NCI-H748 (cell line): ENCODE measurements around the gene OSBPL2.

Experiments
- DNase-seq: peaks from one replicate; lab custom pipeline; 2025; ENCODE audit not compliant: unreplicated experiment; lab: John Stamatoyannopoulos, UW

OSBPL2 gene

DNA sequence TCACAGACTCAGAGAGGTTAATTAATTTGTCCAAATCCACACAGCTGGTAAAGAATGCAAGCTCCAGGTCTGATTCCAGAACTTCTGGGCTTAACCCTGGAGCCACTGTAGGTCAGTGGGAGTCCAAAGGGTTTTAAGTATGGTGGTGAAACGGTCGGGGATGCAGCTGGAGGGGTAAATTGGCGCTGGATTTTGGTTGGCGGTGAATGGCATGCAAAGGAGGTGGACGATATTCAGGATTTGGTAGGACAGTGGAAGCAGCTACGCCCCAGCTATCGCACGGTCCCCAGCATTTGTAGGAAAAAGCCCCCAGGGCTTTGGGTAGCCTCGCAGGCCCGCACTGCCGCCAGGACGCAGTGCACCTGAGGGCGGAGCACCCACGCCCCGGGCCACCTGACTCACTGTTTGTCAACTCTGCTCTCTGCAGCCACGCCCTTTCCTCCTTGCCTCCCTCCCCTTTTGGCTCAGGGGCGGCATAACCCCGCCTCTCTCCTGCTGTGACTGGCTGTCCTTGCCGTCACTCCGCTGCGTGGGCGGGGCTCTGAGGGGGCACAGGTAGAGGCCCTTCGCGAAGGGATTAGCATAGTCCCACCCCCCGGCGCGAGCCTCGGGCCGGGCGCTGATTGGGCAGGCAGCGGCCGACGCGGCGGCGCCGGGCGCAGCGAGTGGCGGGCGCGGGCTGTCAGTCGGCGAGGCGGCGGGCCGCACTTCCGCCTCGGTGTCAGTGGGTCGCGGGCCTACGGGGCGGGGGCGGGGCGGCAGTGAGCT is at the start of gene OSBPL2:
Gene OSBPL2, plus strand, starts transcription at position 721 of the 768 bp plus-strand sequence. CDS start 17,664 bp downstream, outside the sequence.
- peak; percentile 96 for DNase-seq

DNA sequence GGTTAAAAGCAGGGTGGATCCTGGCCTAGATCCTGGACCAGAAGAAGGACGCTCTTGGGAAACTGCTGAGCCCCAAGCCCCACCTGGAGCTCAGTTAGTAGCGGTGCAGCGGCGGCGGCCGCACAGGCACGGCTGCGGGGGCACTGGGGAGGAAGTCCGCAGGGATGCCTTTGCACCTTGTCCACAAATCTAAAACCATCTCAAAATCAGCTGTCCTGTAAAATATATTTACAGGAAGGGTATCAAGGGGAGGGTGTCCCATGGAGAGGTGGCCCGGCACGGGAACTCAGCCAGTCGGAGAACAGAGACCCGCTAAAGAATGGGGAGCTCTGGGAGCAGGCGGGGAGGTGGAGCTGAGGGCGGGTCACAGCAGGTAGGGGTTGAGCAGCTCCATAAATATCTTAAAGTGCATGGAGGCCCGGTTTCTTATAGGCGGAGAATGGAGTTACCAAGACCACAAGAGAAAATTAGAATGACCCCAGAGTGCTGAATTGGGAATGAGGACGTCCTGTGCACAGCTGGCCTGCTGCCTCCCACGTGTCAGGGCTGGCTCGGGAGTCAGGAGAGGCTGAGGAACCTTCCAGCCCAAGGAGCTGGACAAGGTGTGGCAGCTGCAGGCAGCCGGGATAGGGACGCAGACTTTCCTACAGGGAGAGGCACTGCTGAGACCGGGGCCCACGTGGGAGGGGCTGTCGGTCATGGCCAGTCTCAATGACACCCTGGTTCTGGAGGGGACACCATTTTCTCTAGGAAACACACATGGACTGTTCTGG is 47.5 kb upstream of the OSBPL2 start:
- DNase-seq, result no peak

DNA sequence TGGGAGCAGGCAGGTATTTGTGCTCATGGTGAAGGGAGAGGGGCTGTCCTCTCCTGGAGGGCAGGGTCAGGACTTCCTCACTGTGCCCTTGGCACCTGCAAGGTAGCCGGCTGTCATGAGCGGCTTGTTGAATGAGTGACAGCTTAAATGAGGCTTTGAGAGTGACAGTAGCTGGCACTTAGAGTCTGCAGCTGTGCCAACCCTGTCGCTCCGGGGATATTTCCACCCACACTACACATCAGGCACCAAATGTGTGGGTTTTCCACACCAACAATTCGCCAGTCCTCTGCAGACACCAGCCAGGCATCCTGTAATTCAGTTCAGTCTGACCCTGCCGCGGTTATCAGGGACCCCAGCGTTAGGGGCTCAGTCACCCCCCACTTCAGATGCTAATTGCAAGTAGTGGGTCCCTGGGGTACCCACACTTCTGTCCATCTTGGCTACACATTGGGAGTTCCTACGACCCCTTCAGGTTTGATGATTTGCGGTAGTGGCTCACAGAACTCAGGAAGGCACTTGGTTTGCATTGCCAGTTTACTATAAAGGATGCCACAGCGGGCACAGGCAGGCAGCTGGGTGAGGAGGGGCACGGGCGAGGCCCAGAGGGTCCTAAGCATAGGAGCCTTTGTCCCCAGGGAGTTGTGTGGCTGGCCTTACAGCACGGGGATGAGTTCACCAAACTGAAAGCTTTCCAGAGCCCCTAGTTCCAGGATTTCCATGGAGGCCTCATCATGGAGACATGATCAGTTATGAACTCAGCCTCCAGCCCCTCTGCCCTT is 46.4 kb upstream of the OSBPL2 start:
- DNase-seq, result no peak

DNA sequence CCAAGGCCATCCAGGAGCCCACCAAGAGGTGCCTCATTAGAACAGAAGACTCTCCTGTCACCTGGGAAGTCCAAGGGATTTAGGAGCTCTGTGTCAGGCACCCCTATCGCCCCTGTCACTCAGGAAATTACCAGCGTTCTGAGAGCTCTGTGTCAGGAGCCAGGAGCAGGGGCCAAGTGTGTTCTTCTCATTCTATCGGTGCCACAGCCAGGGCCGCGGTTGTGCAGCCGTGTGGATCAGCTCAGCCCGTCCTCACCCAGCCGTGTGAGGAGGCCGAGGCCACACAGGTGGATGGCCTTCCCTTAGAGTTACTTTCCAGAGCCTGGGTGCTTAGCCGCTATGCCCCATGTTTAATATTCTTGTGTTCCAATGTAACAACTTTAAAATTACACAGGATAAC is 45.7 kb upstream of the OSBPL2 start:
- no peak for DNase-seq

DNA sequence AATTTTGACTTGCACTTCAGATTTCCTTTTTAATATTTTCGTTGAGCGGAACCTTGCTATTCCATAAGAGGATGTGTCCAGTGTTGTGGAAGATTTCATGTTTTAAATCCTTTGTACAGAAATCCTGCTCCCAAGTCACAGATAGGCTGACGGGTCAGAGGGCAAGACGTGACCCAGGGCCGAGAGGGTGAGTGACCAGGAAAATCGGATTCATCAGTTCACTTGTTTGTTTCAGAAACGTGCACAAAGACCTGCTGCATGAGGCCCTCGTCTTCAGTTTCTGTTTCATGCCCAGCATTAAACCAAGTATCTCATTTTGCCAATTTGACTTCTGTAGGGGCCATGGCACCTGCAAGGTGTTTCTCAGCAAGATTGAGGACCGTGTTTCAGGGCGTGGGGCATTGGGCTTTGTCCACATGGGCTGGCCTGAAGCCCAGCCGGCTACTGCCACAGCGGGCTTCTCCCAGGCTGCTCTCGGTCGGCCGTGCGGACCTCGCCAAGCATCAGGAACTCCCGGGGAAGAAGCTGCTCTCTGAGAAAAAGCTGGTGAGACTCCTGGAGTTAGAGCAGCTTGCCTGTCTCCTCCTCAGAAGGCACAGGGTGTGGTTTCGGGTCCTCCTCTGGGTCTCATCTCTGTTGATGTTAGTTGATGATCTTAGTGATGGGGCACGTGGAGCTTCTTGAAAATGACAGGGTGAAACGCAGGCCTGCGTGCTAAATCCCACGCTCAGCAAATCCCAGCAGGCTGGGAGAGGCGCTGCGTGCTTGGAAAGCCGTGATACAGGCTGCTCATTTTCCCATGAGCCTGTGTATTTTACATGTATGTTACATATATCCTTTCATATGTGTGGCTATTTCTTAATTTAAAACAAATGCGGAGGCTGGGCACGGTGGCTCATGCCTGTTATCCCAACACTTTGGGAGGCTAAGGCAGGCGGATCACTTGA is 45.0 kb upstream of the OSBPL2 start:
- DNase-seq, result no peak

DNA sequence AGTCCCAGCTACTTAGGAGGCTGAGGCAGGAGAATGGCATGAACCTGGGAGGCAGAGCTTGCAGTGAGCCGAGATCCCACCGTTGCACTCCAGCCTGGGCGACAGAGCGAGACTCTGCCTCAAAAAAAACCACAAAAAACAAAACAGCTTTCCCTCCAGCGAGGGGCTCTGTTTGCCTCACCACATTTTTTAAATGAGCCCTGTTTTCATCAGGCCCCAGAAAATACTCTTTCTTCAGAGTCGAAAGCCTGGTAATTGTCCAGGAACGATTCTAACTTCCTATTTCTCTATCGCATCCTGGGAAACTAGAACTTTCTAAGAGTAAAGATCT is 43.3 kb upstream of the OSBPL2 start:
- no peak for DNase-seq

DNA sequence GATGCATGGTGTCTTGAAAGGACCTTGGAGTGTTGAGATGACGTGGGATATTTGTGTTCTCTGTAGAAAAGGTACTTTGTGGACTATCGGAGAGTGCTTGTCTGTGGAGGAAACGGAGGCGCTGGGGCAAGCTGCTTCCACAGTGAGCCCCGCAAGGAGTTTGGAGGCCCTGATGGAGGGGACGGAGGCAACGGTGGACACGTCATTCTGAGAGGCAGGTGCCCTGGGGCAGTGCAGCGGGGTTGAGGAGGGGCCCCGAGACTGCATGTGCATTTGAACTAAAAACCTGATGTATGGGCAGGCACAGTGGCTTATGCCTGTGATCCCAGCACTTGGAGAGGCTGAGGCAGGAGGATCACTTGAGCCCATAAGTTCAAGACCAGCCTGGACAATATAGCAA is 42.6 kb upstream of the OSBPL2 start:
- no peak for DNase-seq

DNA sequence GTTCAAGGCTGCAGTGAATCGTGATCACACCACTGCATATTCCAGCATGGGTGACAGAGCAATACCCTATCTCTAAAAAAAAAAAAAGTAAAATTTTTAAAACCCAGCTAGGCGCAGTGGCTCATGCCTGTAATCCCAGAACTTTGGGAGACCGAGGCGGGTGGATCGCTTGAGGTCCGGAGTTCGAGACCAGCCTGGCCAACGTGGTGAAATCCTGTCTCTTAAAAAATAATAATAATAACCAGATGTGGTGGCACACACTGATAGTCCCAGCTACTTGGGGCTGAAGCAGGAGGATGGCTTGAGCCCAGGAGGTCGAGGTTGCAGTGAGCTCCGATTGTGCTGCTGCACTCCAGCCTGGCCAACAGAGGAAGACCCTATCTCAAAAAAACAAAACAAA is 42.0 kb upstream of the OSBPL2 start:
- no peak for DNase-seq

DNA sequence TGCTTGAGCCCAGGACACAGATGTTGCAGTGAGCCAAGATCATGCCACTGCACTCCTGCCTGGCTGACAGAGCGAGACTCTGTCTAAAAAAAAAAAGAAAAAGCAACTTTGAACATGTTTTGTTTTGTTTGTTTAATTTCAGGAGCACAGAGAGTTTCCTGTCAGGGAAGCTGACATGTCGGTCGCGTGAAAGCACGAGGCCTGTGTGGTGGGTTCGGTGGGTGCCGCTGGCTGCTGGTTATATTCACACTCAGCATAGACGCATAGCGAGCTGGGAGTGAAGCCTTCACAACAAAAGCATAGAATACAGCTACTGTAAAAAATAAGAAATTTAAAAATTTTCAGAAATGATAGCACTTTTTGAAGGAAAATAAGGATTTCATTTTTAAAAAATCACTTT is 41.0 kb upstream of the OSBPL2 start:
- DNase-seq, result no peak

DNA sequence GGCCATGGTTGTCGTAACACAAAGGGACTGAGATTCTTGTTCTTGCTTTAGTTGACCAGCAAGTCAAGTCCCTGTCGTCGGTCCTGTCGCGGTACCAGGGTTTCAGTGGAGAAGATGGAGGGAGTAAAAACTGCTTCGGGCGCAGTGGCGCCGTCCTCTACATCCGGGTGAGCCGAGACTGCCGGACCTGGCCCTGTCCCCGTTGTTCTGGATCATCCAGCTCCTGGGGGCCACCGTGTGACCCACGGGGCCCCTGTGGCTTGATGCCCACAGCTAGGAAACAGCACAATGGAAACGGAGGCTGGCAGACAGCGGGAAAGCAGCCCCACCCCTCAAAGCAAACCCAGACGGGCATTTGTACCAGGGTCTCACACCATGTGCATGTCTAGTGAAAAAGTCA is 40.5 kb upstream of the OSBPL2 start:
- no peak for DNase-seq

DNA sequence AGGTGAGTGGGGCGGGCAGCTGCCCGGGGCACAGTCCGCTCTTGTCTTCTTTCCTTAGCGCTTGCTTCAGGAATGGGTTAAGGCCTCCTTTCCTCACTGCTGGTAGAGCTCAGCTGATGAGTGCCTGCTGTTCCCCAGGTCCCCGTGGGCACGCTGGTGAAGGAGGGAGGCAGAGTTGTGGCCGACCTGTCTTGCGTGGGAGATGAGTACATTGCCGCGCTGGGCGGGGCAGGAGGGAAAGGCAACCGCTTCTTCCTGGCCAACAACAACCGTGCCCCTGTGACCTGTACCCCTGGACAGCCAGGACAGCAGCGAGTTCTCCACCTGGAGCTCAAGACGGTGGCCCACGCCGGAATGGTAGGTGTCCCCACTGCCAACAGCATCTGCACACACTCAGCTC is 39.8 kb upstream of the OSBPL2 start:
- no peak for DNase-seq

DNA sequence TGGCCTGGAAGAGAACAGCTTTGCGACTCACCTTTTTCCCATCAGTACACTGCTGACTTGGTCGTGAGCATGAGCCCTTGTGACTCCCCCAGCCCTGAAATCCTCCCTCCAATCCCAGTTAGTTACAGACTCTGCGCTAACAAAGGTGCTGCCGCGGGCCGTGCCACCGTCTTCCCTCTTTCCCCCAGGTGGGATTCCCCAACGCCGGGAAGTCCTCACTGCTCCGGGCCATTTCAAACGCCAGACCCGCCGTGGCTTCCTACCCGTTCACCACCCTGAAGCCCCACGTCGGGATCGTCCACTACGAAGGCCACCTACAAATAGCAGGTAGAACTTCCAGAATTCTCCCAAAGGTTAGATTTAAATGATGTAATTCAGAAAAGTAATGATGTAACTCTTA is 39.4 kb upstream of the OSBPL2 start:
- DNase-seq, result no peak

DNA sequence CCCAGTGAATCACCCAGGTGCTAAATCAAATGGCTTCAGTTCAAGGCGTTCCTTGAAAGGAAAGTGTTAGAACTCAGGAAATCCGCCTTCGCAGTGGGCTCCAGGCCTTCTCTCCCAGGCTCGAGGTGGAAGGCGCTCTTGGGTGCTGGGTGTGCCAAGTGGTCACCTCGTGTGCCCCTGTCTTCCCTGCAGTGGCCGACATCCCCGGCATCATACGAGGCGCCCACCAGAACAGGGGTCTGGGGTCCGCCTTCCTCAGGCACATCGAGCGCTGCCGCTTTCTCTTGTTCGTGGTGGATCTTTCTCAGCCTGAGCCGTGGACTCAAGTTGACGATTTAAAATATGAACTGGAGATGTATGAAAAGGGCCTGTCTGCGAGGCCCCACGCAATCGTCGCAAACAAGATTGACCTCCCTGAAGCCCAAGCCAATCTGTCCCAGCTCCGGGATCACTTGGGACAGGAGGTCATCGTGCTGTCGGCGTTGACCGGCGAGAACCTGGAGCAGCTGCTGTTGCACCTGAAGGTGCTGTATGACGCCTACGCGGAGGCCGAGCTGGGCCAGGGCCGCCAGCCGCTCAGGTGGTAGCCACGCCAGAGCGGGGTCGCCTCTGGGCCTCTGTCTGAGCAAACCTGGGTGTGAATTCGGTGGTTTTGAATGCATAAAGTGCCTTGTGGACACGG is 37.7 kb upstream of the OSBPL2 start:
- DNase-seq, result no peak

DNA sequence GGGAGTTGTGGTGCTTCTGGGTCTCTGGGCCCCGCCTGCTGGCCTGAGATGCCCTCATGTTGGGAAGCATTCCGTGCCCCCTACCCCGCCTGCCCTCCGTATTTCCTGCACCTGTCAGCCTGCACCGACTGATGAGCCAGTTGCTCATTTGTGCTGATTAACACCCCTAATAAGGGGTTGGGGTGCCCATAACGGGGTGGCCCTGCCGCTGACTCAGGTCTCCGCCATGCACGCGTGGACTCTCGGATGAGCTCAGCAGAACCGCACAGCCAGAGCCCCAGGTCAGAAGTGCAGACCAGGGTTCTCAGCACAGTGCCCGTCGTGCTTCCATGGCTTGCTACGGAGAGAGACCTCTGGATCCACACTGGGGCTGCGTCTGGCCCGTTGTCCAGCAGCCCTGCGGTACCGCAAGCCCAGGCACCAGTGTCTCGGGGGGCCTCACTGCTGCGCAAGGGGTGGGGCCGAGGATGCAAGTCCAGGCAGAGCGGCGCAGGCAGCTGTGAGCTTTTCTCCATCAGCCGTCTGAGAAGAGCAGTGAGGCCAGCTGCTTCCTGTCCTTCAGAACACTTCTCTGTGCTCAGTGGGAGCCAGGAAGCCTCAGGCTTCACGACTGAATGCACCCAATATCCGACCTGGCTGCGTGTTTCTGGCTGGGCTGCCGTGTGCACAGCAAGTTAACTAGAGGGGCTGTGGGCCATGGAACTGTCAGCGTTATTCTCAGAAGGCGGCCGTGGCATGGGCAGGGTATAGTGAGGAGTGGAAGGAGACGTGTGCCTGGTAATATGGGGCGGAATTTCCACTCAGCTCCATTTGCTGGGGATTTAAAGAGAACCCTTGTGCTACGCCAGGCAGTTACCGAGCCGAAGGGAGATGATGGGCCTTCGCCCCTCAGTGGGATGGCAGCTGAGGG is 36.9 kb upstream of the OSBPL2 start:
- DNase-seq, result no peak

DNA sequence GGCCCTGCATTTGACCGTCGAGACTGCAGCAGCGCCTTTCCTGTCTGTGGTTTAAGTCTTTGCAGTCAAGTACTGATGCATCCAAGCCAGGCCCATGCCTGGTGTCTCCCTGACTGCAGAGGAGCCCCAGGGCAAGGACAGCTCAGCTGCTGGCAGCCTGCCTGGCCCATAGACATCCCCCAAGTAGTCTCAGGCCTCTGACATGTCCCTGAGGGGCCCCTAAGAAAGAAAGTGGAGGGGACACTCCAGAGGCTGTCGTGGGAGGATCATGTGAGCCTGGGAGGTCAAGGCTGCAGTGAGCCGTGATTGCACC is 36.3 kb upstream of the OSBPL2 start:
- no peak for DNase-seq

DNA sequence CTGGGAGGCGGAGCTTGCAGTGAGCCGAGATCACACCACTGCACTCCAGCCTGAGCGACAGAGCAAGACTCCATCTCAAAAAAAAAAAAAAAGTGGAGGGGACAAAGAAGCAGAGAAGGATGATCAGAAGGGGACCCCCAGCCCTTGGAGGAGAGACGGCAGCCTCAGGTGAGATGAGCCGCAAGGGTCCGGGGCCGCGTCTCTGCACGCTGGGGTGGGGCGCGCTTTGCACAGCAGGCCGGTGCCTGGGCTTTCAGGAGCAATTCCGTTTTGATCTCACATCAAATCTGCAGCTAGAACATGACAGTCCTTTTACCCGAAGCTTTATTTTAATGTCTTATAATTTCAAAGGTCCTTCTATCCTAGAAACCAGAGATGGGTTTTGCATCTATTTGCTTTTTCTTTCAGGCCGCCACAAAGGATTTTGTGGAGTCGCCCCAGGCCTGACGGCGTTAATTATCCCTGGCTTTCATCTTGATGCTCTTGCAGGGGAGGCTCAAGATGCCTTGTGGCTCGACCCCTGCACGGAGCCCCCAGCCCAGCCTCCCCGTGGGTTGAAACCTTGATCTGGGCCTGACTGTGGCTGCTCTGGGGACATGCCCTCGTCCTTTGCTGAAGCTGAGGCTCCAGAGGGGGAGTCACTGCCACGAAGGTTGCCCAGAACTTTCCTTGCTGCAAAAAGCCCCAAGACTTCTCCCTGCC is 35.5 kb upstream of the OSBPL2 start:
- DNase-seq, result no peak

DNA sequence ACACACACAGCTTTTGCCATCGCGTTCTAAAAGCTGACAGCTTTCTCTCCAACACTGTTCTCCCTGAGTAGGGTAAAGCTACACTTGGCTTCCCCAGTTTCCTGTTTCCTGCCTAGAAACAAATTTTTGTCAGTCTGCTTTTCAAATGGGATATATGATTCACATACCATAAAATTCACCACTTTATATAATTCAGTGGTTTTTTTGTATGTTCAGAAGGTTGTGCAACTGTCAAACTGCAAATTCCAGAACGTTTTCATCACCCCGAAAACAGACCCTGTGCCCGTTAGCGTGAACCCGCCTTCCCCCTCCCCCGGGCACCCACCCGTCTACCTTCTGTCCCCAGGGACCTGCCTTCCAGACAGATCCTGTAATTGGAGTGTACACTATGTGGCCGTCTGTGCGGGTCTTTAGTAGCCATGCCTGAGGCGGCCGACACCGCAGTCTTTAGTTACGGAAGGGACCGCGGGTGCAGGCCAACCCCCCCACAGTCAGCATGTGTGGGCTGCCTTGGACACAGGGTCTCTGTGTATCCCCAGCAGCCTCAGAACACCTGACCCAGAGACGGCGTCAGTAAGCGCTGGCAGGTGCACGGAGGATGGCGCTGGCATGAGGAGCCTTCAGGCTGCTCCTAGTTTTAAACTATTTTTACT is 34.8 kb upstream of the OSBPL2 start:
- no peak for DNase-seq
